HEK293 (cell line): ENCODE data around the gene UAP1.

Experiments
- GLIS2 ChIP-seq: fragments of 450-650 bp; formaldehyde crosslinking; IDR thresholded peaks from 2 replicates; pipeline ENCODE4 v1.5.1; 2016; ENCODE audit warnings: missing biosample characterization, missing genetic modification characterization
- HOXC10 ChIP-seq: sonication (generic); formaldehyde crosslinking; IDR thresholded peaks from 2 replicates; pipeline ENCODE4 v1.8.1; 2023; ENCODE audit warnings: mild to moderate bottlenecking, missing genetic modification reagents
- PBX3 ChIP-seq: sonication (generic); formaldehyde crosslinking; IDR thresholded peaks from 2 replicates; pipeline ENCODE4 v1.8.1; 2022; ENCODE audit warnings: mild to moderate bottlenecking, moderate library complexity, missing genetic modification reagents
- REST ChIP-seq: fragments of 450-650 bp; formaldehyde crosslinking; IDR thresholded peaks from 2 replicates; pipeline ENCODE4 v1.5.1; 2016; ENCODE audit warnings: missing biosample characterization, missing genetic modification characterization
- YY1 ChIP-seq: fragments of 450-650 bp; formaldehyde crosslinking; IDR thresholded peaks from 2 replicates; pipeline ENCODE4 v1.5.1; 2018; ENCODE audit warnings: missing biosample characterization, missing genetic modification characterization
- ZBTB7A ChIP-seq: fragments of 450-650 bp; formaldehyde crosslinking; IDR thresholded peaks from 2 replicates; pipeline ENCODE4 v1.5.1; 2016; ENCODE audit warnings: low read depth, missing biosample characterization, missing genetic modification characterization
- ZFP37 ChIP-seq: fragments of 450-650 bp; formaldehyde crosslinking; IDR thresholded peaks from 2 replicates; pipeline ENCODE4 v1.5.1; 2016; ENCODE audit warnings: missing biosample characterization, missing genetic modification characterization
- ZFP41 ChIP-seq: fragments of 450-650 bp; formaldehyde crosslinking; IDR thresholded peaks from 2 replicates; pipeline ENCODE4 v1.5.1; 2016; ENCODE audit warnings: missing biosample characterization, missing genetic modification characterization, borderline replicate concordance
- ZNF140 ChIP-seq: fragments of 450-650 bp; formaldehyde crosslinking; IDR thresholded peaks from 2 replicates; pipeline ENCODE4 v1.5.1; 2016; ENCODE audit warnings: missing biosample characterization, missing genetic modification characterization
- ZNF274 ChIP-seq, 2 experiments: fragments of 200-500 bp in 1 of 2; fragments of 450-650 bp in 1 of 2; sonication (Bioruptor generic) in 1 of 2; formaldehyde crosslinking in 1 of 2; IDR thresholded peaks; 2 replicates each; pipeline versions ENCODE4 v1.5.1 to v1.6.1; 2014 to 2016; ENCODE audit warnings: borderline replicate concordance in 1 of 2, inconsistent platforms in 1 of 2, low read length in 1 of 2, missing biosample characterization in 1 of 2, missing genetic modification characterization in 1 of 2
- ZNF292 ChIP-seq: fragments of 450-650 bp; formaldehyde crosslinking; IDR thresholded peaks from 2 replicates; pipeline ENCODE4 v1.5.1; 2016; ENCODE audit warnings: low read depth, missing biosample characterization, missing genetic modification characterization, borderline replicate concordance
- ZNF704 ChIP-seq: fragments of 450-650 bp; formaldehyde crosslinking; IDR thresholded peaks from 2 replicates; pipeline ENCODE4 v1.5.1; 2016; ENCODE audit warnings: missing biosample characterization, missing genetic modification characterization
- ZSCAN30 ChIP-seq: fragments of 450-650 bp; IDR thresholded peaks from 2 replicates; pipeline ENCODE4 v1.5.1; 2018; ENCODE audit warnings: missing biosample characterization, mild to moderate bottlenecking, missing genetic modification characterization, moderate library complexity
- TF ChIP-seq, protein P1 (sequence below): fragments of 450-650 bp; formaldehyde crosslinking; IDR thresholded peaks from 2 replicates; pipeline ENCODE4 v1.5.1; 2016; ENCODE audit warnings: missing biosample characterization, missing genetic modification characterization

- TF ChIP-seq ZNF274 (IDR thresholded peaks at IDR 0.05; ENCODE audit: low read length) (no peak), ZNF274 (tag by site-specific recombination; IDR thresholded peaks at IDR 0.05; ENCODE audit: borderline replicate concordance) (no peak), REST (no peak), ZNF140 (tag by site-specific recombination) (no peak), GLIS2 (no peak), ZNF292 (tag by site-specific recombination) (no peak), ZNF704 (no peak), ZBTB7A (no peak), ZFP37 (tag by site-specific recombination) (no peak), ZSCAN30 (tag by site-specific recombination) (no peak), YY1 (tag by site-specific recombination) (no peak), HOXC10 (CRISPR knock-in tag) (no peak), ZFP41 (no peak), PBX3 (CRISPR knock-in tag) (no peak)
- TF ChIP-seq, protein P1, sequence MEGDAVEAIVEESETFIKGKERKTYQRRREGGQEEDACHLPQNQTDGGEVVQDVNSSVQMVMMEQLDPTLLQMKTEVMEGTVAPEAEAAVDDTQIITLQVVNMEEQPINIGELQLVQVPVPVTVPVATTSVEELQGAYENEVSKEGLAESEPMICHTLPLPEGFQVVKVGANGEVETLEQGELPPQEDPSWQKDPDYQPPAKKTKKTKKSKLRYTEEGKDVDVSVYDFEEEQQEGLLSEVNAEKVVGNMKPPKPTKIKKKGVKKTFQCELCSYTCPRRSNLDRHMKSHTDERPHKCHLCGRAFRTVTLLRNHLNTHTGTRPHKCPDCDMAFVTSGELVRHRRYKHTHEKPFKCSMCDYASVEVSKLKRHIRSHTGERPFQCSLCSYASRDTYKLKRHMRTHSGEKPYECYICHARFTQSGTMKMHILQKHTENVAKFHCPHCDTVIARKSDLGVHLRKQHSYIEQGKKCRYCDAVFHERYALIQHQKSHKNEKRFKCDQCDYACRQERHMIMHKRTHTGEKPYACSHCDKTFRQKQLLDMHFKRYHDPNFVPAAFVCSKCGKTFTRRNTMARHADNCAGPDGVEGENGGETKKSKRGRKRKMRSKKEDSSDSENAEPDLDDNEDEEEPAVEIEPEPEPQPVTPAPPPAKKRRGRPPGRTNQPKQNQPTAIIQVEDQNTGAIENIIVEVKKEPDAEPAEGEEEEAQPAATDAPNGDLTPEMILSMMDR = no peak
Observed at GRCh38 chr1:162617513-162617912, 56.0 kb downstream of the UAP1 start.
